Activated CD4-positive, CD25-positive, alpha-beta regulatory T cell treated with anti-CD3 and anti-CD28 coated beads, Interleukin-2, amount 50 U/mL, for 16 hours (primary cell): ENCODE data around the gene PSMC3IP.
"Not testable (repeated sequence)": the region's sequence is repeated elsewhere in the genome, so short reads cannot be mapped to it uniquely, and the experiment has no call there.

Experiments used
- DNase-seq: peaks from one replicate; pipeline ENCODE4 v3.0.0-alpha.2; 2020; ENCODE audit warnings: low read depth, low spot score

Gene PSMC3IP

GRCh38 chr17:42540558-42540957 is 37.0 kb downstream of the PSMC3IP start:
- not testable (repeated sequence) for DNase-seq

GRCh38 chr17:42538482-42538881 is 39.0 kb downstream of the PSMC3IP start:
- no peak for DNase-seq

DNA sequence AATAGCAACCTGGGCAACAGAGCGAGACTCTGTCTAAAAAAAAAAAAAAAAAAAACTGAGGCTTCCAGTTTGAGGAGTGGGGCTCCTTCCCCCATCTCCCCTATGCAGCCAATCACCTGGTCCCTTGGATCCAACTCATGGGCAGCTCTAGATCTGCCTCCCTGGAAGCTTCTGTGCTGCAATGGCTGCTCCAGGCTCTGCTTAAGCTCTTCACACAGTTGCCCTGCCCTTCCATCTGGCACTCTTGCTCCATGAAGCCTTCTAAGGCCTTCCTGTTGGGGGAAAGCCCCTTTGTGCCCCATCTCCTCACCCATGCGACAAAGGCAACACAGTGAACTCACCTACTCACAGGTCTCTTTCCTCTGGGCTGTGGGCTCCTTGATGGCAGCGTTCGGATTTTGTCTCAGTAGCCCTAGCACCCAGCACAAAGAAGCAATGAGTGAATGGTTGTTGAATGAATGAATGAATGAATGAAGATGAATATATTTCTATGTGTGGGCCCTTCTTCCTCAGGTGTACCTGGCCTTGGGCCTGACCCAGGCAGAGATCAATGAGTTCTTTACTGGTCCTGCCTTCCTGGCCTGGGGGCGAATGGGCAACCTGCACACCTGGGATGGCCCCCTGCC is 39.6 kb downstream of the PSMC3IP start:
- DNase-seq: no peak

GRCh38 chr17:42537156-42537805 is 40.2 kb downstream of the PSMC3IP start:
- no peak for DNase-seq

DNA sequence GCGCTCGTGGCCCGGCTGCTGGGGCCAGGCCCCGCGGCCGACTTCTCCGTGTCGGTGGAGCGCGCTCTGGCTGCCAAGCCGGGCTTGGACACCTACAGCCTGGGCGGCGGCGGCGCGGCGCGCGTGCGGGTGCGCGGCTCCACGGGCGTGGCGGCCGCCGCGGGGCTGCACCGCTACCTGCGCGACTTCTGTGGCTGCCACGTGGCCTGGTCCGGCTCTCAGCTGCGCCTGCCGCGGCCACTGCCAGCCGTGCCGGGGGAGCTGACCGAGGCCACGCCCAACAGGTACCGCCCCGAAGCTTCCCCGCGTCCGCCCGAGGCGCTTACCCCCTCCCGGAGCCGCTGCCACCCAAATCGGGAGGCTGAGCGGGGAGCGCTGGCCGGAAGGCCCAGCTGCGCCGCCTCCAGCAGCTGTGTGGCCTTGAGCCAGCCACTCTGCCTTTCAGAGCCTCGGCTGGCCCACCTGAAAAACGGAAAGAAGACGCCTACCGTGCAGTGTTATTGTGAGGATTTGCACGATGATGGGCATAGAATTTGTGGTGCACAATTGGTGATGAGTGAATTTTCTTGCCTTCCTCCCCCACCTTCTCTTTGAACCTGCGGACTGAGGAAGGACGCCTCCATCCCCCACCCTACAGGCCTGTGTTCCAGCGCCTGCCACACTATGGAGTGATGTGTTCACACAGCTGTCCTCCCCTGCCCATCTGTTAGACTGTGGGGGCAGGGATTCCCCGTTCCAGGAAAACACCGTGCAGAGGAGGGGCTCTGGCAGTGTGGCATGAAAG is 41.0 kb downstream of the PSMC3IP start:
- no peak for DNase-seq

DNA sequence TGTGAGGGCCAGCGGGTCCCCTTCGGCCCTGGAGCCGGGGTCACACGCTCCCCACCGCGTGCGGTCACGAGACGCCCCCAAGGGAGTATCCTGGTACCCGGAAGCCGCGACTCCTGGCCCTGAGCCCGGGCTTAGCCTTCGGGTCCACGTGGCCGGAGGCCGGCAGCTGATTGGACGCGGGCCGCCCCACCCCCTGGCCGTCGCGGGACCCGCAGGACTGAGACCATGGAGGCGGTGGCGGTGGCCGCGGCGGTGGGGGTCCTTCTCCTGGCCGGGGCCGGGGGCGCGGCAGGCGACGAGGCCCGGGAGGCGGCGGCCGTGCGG is 41.5 kb downstream of the PSMC3IP start, which contains the start of gene NAGLU:
Gene NAGLU (plus strand): TSS at position 194 of the 324 bp plus-strand sequence. CDS start 32 bp downstream, at position 226.
- peak; percentile 64 for DNase-seq

- DNase-seq: no peak
Observed at GRCh38 chr17:42535155-42536047, 42.1 kb downstream of the PSMC3IP start.

DNA sequence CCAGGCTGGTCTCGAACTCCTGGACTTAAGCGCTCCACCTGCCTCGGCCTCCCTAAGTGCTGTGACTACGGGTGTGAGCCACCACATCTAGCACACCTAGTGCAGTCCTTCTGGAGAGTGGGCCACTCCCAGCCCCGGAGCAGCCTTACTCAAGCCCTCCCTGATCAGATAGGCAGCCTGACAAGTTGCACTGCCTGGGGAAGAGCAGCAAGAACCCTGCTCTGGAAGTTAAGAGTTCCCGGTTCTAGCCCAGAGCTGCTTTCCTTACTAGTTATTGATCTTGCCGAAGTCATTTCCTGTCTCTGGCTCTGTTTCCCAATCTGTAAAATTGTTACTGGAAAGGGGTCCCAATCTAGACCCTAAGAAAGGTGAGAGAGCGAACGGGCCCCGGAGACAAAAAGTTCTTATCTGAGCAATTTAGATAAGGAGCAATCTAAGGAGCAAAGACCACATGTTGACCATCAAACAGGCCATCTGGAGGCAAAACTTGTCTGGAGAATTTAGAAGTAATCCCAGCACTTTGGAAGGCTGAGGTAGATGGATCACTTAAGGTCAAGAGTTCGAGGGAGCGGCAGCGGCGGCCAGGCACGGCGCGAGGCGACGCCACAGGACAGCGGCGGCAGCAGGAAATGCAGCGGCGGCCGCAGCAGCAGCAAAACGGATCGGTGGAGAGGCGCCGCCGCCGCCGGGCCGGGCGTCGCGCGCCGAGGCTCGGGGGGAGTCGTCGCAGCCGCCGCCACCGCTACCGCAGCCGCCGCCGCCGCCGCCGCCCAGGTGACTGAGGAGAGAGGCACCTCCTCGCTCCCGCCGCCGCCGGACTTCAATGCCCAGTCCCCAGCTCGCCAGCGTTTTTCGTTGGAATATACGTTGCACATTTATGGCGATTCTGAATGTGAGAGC is 45.8 kb downstream of the PSMC3IP start:
- DNase-seq: no peak

DNA sequence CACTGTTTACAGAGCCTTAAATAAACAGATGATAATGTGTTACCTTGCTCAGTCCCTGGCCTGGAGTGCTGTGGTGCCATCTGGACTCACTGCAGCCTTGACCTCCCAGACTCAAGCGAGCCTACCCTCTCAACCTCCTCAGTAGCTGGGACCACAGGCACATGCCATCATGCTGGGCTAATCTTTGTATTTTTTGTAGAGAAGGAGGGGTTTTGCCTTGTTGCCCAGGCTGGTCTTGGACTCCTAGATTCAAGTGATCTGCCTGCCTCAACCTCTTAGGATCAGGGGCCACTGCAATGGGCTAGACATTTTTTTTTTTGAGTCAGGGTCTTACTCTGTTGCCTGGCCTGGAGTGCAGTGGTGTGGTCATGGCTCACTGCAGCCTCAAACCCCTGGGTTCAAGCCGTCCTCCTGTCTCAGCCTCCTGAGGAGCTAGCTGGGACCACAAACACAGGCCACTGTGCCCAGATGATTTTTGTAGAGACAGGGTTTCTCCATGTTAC is 46.5 kb downstream of the PSMC3IP start:
- DNase-seq: no peak

GRCh38 chr17:42529061-42529460 is 48.5 kb downstream of the PSMC3IP start:
- no peak for DNase-seq

DNA sequence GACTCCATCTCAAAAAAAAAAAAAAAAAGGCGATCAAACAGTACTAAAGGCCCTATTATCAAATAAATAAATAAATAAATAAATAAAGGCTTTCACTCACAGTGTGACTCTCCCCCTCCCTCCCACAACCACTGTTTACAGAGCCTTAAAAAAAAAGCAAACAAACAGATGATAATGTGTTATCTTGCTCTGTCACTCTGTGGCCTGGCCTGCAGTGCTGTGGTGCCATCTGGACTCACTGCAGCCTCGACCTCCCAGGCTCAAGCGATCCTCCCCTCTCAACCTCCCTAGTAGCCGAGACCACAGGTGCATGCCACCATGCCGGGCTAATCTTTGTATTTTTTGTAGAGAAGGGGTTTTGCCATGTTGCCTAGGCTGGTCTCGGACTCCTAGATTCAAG is 49.6 kb downstream of the PSMC3IP start:
- no peak for DNase-seq

GRCh38 chr17:42526031-42526444 is 51.5 kb downstream of the PSMC3IP start:
- DNase-seq: no peak

DNA sequence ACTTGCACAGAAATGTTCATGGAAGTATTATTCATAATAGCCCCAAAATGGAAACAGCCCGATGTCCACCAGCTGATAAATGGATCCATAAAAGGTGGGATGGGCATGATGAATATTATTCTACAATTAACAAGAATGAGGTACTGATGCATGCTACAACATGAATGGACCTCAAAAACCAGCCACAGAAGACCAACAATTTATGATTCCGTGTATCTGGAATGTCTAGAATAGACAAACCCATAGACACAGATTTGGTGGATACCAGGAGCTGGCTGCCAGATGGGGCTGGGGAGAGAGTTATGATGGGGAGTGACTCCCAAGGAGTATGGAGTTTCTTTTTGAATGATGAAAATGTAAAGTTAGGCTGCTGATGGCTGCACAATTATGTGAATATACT is 52.3 kb downstream of the PSMC3IP start:
- no peak for DNase-seq

DNA sequence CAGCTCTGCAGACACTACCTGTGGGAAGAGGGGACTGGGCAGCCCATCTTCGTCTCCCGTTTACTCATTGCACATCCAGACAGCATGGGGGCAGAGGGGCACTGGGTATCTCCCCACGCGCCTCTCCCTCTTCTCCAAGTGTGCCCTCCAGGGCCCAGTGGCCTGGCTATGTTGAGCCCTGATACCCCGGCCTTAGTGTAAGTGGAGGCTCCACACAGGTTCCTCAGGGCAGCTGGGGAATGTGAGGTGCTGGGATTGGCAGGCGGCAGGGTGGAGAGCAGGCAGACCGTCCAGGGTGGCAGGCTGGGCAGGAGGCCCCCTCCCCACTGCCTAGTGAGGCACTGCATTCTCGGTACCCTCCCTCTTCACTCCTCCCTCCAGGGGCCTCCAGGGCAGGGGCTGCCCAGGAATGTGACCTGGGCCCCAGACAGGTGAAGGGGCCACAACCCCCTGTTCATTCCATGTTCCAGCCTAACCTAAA is 54.7 kb downstream of the PSMC3IP start:
- no peak for DNase-seq
